Right atrium auricular region (tissue), 2 donors: ENCODE data around the gene ARFGAP1. TPM values are rescaled to one million over a fixed set of nuclear protein-coding genes. Genes with fewer than 3 reads are reported as not detected.

Source experiments
- DNase-seq: peaks from one replicate; pipeline ENCODE4 v3.0.0-alpha.2; 2019; ENCODE audit warnings: low spot score
- H3K27ac ChIP-seq, 2 donors: fragments of 200-600 bp; sonication (generic); 1 replicate in 1 of 2; 2 replicates in 1 of 2; pipeline ENCODE4 v1.5.1; 2016 to 2019
- H3K27me3 ChIP-seq, 2 donors: fragments of 200-600 bp; sonication (generic); one replicate each; pipeline versions ENCODE4 v1.5.1 to v1.6.0; 2017 to 2019
- H3K36me3 ChIP-seq: fragments of 200-600 bp; sonication (generic); one replicate; pipeline ENCODE4 v1.5.1; 2016
- H3K4me1 ChIP-seq, 2 donors: fragments of 200-600 bp; sonication (generic); one replicate each; pipeline versions ENCODE4 v1.5.1 to v1.6.0; 2017 to 2019
- H3K4me3 ChIP-seq, 2 donors: fragments of 200-600 bp; sonication (generic); 1 replicate in 1 of 2; 2 replicates in 1 of 2; pipeline ENCODE4 v1.5.1; 2017 to 2019; ENCODE audit warnings: mild to moderate bottlenecking in 1 of 2, moderate library complexity in 1 of 2
- H3K9me3 ChIP-seq, 2 donors: fragments of 200-600 bp; sonication (generic); one replicate each; pipeline ENCODE4 v1.5.1; 2019
- total RNA-seq, 2 donors: library from RNA; depleted of rRNA; stranded (reverse); fragments of >200 nt; gene quantifications; one replicate each; pipeline ENCODE4 v1.1.0, GENCODE V29; 2016
- TF ChIP-seq, protein P1 (sequence below), 2 donors: fragments of 200-600 bp; sonication (generic); IDR thresholded peaks; one replicate each; pipeline ENCODE4 v1.5.1; 2019; ENCODE audit warnings: antibody characterized with exemption in 2 of 2

The ARFGAP1 gene
- total RNA-seq, 2 donors from 2014 or later = 19.1 to 20.7 TPM

DNA sequence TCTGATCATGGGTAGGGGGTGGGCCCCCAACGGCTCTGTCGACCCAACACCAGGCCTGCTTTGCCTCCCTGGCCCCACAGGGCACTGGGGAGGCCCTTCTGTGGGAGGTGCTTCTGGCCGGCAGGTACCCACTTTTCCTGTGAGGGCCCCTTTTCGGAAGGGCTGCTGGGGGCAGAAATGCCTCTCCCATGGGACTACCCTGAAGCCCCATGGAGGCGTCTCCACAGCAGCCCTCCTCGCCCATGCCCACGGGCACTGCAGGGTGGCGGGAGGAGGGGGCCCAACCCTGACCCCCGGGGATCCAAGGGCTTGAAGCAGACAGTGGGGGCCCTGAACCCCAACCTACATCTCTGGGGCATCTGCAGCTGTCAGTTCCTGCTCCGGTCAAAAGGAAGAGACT, 34.6 kb upstream of the ARFGAP1 start:
- H3K4me1 ChIP-seq = no peaks in the 10 kb centered on the region
- DNase-seq = no peak
- H3K36me3 ChIP-seq = no peaks in the 10 kb centered on the region
- TF ChIP-seq, protein P1, sequence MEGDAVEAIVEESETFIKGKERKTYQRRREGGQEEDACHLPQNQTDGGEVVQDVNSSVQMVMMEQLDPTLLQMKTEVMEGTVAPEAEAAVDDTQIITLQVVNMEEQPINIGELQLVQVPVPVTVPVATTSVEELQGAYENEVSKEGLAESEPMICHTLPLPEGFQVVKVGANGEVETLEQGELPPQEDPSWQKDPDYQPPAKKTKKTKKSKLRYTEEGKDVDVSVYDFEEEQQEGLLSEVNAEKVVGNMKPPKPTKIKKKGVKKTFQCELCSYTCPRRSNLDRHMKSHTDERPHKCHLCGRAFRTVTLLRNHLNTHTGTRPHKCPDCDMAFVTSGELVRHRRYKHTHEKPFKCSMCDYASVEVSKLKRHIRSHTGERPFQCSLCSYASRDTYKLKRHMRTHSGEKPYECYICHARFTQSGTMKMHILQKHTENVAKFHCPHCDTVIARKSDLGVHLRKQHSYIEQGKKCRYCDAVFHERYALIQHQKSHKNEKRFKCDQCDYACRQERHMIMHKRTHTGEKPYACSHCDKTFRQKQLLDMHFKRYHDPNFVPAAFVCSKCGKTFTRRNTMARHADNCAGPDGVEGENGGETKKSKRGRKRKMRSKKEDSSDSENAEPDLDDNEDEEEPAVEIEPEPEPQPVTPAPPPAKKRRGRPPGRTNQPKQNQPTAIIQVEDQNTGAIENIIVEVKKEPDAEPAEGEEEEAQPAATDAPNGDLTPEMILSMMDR (IDR thresholded peaks at IDR 0.05) = no peak
- no peak overlapping the region for H3K27ac ChIP-seq
- no peaks in the 10 kb centered on the region for H3K9me3 ChIP-seq
- no peak overlapping the region for H3K4me3 ChIP-seq
- H3K27me3 ChIP-seq = no peaks in the 10 kb centered on the region

GRCh38 chr20:63238514-63239125, 34.0 kb upstream of the ARFGAP1 start:
- no peak overlapping the region for H3K4me3 ChIP-seq
- no peak overlapping the region for H3K27ac ChIP-seq
- no peak for DNase-seq
- no peaks in the 10 kb centered on the region for H3K27me3 ChIP-seq
- H3K36me3 ChIP-seq = no peaks in the 10 kb centered on the region
- no peaks in the 10 kb centered on the region for H3K4me1 ChIP-seq
- H3K9me3 ChIP-seq = no peaks in the 10 kb centered on the region
- TF ChIP-seq, protein P1 (IDR thresholded peaks at IDR 0.05) = no peak

DNA sequence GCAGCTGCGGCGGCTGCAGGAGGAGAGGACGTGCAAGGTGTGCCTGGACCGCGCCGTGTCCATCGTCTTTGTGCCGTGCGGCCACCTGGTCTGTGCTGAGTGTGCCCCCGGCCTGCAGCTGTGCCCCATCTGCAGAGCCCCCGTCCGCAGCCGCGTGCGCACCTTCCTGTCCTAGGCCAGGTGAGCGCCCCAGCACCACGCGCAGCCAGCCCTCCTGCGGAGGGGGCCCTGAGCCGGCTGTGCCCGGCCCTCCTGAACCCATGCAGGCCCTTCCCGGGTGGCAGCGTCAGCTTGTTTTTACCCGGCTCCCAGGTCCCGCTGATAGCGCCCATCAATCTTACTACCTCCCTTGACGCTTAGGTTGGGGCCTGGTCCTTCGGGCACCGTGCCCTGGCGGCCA, 33.2 kb upstream of the ARFGAP1 start:
- no peak for DNase-seq
- H3K4me3 ChIP-seq = no peak overlapping the region
- no peaks in the 10 kb centered on the region for H3K4me1 ChIP-seq
- no peaks in the 10 kb centered on the region for H3K36me3 ChIP-seq
- no peaks in the 10 kb centered on the region for H3K27me3 ChIP-seq
- no peaks in the 10 kb centered on the region for H3K9me3 ChIP-seq
- H3K27ac ChIP-seq = no peak overlapping the region
- TF ChIP-seq, protein P1 (IDR thresholded peaks at IDR 0.05) = no peak

- TF ChIP-seq, protein P1 (IDR thresholded peaks at IDR 0.05) = no peak
- H3K4me1 ChIP-seq = no peaks in the 10 kb centered on the region
- H3K36me3 ChIP-seq = no peaks in the 10 kb centered on the region
- H3K27ac ChIP-seq = no peak overlapping the region
- no peaks in the 10 kb centered on the region for H3K9me3 ChIP-seq
- H3K27me3 ChIP-seq = no peaks in the 10 kb centered on the region
- H3K4me3 ChIP-seq = no peak overlapping the region
- DNase-seq = no peak
These were observed 32.6 kb upstream of the ARFGAP1 start for GRCh38 chr20:63240004-63240403.

- Histone ChIP-seq H3K4me1 (no peaks in the 10 kb centered on the region), H3K4me3 (no peak overlapping the region), H3K9me3 (no peaks in the 10 kb centered on the region), H3K36me3 (no peaks in the 10 kb centered on the region), H3K27ac (no peak overlapping the region), H3K27me3 (no peaks in the 10 kb centered on the region)
- TF ChIP-seq, protein P1 (IDR thresholded peaks at IDR 0.05) = no peak
- no peak for DNase-seq
These were observed 31.3 kb upstream of the ARFGAP1 start for GRCh38 chr20:63241272-63241671.

DNA sequence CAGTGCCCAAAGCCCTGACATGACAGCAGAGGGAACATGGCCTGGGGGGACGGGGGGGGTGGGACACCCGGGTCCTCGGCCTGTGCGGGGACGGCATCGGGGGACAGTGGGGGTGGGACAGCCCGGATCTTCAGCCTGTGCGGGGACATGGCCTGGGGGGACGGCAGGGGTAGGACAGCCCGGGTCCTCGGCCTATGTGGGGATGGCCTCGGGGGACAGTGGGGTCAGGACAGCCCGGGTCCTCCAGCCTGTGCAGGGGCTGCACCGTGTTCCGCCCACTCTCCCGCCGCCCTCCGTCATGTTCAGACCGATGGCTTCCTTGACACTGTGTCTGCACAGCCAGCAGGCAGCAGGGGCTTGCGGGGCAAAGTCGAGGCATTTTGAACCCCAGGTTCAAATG, 29.9 kb upstream of the ARFGAP1 start:
- no peak overlapping the region for H3K27ac ChIP-seq
- no peaks in the 10 kb centered on the region for H3K36me3 ChIP-seq
- DNase-seq = no peak
- H3K4me3 ChIP-seq = no peak overlapping the region
- H3K4me1 ChIP-seq = no peaks in the 10 kb centered on the region
- TF ChIP-seq, protein P1 (IDR thresholded peaks at IDR 0.05) = no peak
- H3K9me3 ChIP-seq = no peaks in the 10 kb centered on the region
- no peaks in the 10 kb centered on the region for H3K27me3 ChIP-seq
